Astrocyte of the spinal cord (primary cell): Measurements from ENCODE around the gene OPN5.
A peak's percentile ranks its signal among the peaks of the same experiment; 100 is the strongest.

ENCODE experiments used
- DNase-seq: peaks from one replicate; pipeline ENCODE4 v3.0.0; 2011; ENCODE audit warnings: low read depth, low spot score
- H3K4me3 ChIP-seq: 2 replicates; pipeline ENCODE4 v1.5.1; 2011; ENCODE audit warnings: low read depth, mild to moderate bottlenecking, low read length, moderate library complexity
- CTCF ChIP-seq: IDR thresholded peaks from 2 replicates; pipeline ENCODE4 v1.5.1; 2012; ENCODE audit warnings: low read depth, mild to moderate bottlenecking, low read length, inconsistent platforms
- in situ Hi-C: cut with HindIII; loops from 2 replicates; pipeline ENCODE4 v1.10.0; 2017; ENCODE audit warnings: low sequenced_read_pairs

OPN5 gene

GRCh38 chr6:47781732-47782131, at the start of gene OPN5:
Gene OPN5 (plus strand): TSS chr6:47782032. CDS start chr6:47782067, 35 bp downstream.
- no peak within 1 kb of the TSS for H3K4me3 ChIP-seq
- in situ Hi-C loops, result no loop called here
- TF ChIP-seq CTCF, result no peak
- DNase-seq, result no peak

- in situ Hi-C loops, result no loop called here
- DNase-seq, result no peak
- TF ChIP-seq CTCF, result peak; percentile 4
- no peak overlapping the region for H3K4me3 ChIP-seq
Observed at GRCh38 chr6:47733879-47734558, 47.8 kb upstream of the OPN5 start.

DNA sequence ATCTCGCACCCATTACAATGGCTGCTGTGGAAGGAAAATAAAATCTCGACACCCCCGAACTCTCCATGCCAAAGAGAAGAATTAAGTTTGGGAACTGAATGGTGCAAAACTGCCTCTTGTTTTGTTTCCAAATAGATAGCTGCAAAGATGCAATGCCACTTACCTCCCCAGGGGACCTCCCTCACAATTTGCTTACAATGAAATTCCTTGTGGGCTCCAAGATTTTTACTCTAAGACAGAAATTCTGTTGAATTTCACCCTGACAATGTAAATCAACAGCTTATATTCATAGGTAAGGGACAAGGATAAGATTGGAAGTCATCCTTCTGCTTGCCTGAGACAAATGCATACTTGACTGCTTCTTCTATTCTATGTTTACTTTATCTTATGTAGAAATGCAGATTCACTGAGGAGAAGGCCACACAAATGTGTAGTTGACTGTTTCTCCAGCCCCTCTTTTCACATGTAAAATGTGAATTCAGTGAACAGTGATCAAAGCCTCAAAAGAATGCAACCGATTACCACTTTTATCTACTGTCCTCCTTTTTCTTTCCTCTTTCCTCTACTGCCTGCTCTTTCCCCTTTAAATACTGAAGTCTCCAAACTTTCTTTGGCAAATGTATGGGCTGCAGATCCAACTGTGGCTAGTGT, 46.9 kb upstream of the OPN5 start:
- in situ Hi-C loops, result no loop called here
- DNase-seq, result no peak
- TF ChIP-seq CTCF, result no peak
- H3K4me3 ChIP-seq, result no peak overlapping the region

DNA sequence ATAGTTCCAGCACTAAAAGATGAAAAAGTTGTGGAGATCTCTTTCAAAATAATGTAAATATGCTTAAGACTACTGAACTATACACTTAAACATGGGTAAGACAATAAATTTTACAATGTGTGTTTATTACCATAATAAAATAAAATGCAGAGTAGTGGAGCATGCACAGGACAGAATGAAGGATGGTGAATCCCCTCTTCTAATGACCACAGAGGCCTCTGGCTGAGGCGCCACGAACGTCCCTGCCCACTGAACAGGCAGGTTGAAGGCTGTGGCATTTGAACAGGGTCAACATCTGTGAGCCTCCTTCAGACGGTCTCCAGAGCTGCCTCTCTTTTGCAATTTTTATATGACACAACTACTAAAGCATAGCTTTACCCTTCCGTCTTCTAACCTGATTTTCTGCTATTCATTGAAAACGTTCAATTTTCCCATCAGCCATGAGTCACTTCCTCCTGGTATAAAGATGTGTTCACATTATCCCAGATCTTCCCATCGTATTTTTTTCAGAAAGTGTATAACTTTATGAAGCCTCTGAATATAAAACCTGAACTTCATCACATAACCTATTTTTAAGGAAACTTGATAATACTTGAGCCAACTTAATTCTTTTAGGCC, 45.6 kb upstream of the OPN5 start:
- DNase-seq, result no peak
- in situ Hi-C loops, result no loop called here
- no peak overlapping the region for H3K4me3 ChIP-seq
- no peak for TF ChIP-seq CTCF

DNA sequence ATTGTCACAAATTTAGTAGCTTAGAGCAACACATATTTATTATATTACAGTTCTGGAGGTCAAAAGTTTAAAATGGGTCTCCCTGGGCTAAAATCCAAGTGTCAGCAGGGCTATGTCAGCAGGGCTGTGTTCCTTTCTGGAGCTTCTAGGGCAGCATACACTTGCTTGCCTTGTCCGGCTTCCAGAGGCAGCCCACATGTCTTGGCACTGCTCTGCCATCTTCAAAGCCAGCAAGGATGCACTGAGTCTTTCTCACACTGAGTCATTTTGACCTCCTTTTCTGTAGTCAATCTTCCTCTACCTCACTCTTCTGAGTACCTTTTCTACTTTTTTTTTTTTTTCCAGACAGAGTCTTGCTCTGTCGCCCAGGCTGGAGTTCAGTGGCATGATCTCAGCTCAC, 44.4 kb upstream of the OPN5 start:
- in situ Hi-C loops, result no loop called here
- no peak for DNase-seq
- H3K4me3 ChIP-seq, result no peak overlapping the region
- no peak for TF ChIP-seq CTCF

GRCh38 chr6:47740714-47741113, 41.1 kb upstream of the OPN5 start:
- in situ Hi-C loops, result no loop called here
- TF ChIP-seq CTCF, result no peak
- no peak for DNase-seq
- no peak overlapping the region for H3K4me3 ChIP-seq
